B cell (primary cell): ENCODE results near the gene CCNA2. TPM values are rescaled to one million over a fixed set of nuclear protein-coding genes. Genes with fewer than 3 reads are reported as not detected.

Experiments
- ATAC-seq: fragments of 200-7000 bp; cut with Tn5 transposase; one replicate; pipeline ENCODE4 v1.10.0; 2021; ENCODE audit warnings: low read depth, mild to moderate bottlenecking, moderate number of reproducible peaks, moderate library complexity
- CTCF ChIA-PET: fragments of 350-600 bp; sonication (Branson Sonifier 250); formaldehyde crosslinking; loops from one replicate; lab custom pipeline; 2021; ENCODE audit warnings: antibody characterized with exemption, inconsistent platforms; lab: Charles Lee
- POLR2A ChIA-PET: fragments of 350-600 bp; sonication (Branson Sonifier 250); formaldehyde crosslinking; loops from one replicate; lab custom pipeline; 2021; ENCODE audit warnings: antibody characterized with exemption; lab: Charles Lee
- DNase-seq: peaks from one replicate; pipeline ENCODE4 v3.0.0; 2013
- H2AFZ ChIP-seq: 2 replicates; pipeline ENCODE4 v1.6.1; 2012; ENCODE audit warnings: mild to moderate bottlenecking, low read depth, low read length; ENCODE audit not compliant: insufficient read depth, poor library complexity, severe bottlenecking
- H3K27ac ChIP-seq, 2 donors: 1 replicate in 1 of 2; 2 replicates in 1 of 2; pipeline ENCODE4 v1.5.1; 2012 to 2013; ENCODE audit warnings: low read length in 2 of 2, mild to moderate bottlenecking in 2 of 2, moderate library complexity in 1 of 2
- H3K27me3 ChIP-seq, 4 experiments: fragments of 200-600 bp in 1 of 4; sonication (generic) in 1 of 4; replicated peaks in 1 of 4; 1 replicate in 2 of 4; 2 replicates in 2 of 4; pipeline versions ENCODE4 v1.6.1 to v1.7.0; 2013 to 2016; ENCODE audit warnings: low read length in 3 of 4, mild to moderate bottlenecking in 2 of 4, mixed read lengths in 1 of 4, moderate library complexity in 1 of 4; ENCODE audit not compliant: insufficient read depth in 4 of 4, control insufficient read depth in 3 of 4; ENCODE audit errors: control extremely low read depth in 1 of 4
- H3K36me3 ChIP-seq, 2 experiments: replicated peaks in 1 of 2; 1 replicate in 1 of 2; 2 replicates in 1 of 2; pipeline versions ENCODE4 v1.6.1 to v1.7.1; 2013; ENCODE audit warnings: low read length in 1 of 2; ENCODE audit not compliant: insufficient read depth in 2 of 2, control insufficient read depth in 1 of 2; ENCODE audit errors: control extremely low read depth in 1 of 2, extremely low read depth in 1 of 2
- H3K4me1 ChIP-seq, 2 donors: fragments of 200-600 bp in 1 of 2; sonication (generic) in 1 of 2; 1 replicate in 1 of 2; 2 replicates in 1 of 2; pipeline versions ENCODE4 v1.5.1 to v1.6.1; 2013 to 2017; ENCODE audit warnings: low read length in 2 of 2; ENCODE audit not compliant: control insufficient read depth in 2 of 2, insufficient read depth in 2 of 2
- H3K4me2 ChIP-seq: replicated peaks from 2 replicates; pipeline ENCODE3; 2012; ENCODE audit warnings: mild to moderate bottlenecking, low read depth, low read length; ENCODE audit not compliant: poor library complexity, severe bottlenecking
- H3K4me3 ChIP-seq, 5 experiments: fragments of 200-600 bp in 1 of 5; sonication (generic) in 1 of 5; 1 replicate in 3 of 5; 2 replicates in 2 of 5; pipeline versions ENCODE4 v1.5.1 to v1.7.0; 2011 to 2016; ENCODE audit warnings: low read length in 4 of 5, mild to moderate bottlenecking in 4 of 5, low read depth in 2 of 5, control low read depth in 1 of 5, moderate library complexity in 1 of 5; ENCODE audit not compliant: insufficient read depth in 1 of 5; ENCODE audit errors: control extremely low read depth in 1 of 5, extremely low read depth in 1 of 5
- H3K79me2 ChIP-seq: fragments of 200-600 bp; sonication (generic); one replicate; pipeline ENCODE4 v1.6.0; 2016; ENCODE audit warnings: low read length; ENCODE audit not compliant: control insufficient read depth, insufficient read depth
- H3K9ac ChIP-seq: fragments of 200-600 bp; sonication (generic); 2 replicates; pipeline ENCODE4 v1.6.1; 2017; ENCODE audit warnings: mild to moderate bottlenecking, low read length, moderate library complexity
- H3K9me3 ChIP-seq, 3 donors: one replicate each; pipeline versions ENCODE4 v1.6.1 to v1.7.1; 2013; ENCODE audit warnings: low read length in 2 of 3; ENCODE audit not compliant: control insufficient read depth in 2 of 3, insufficient read depth in 1 of 3; ENCODE audit errors: control extremely low read depth in 1 of 3
- H4K20me1 ChIP-seq: 2 replicates; pipeline ENCODE4 v1.6.0; 2012; ENCODE audit warnings: mild to moderate bottlenecking, low read length; ENCODE audit not compliant: insufficient read depth, control insufficient read depth, poor library complexity, severe bottlenecking
- H3K27ac Mint-ChIP-seq: one replicate; pipeline ENCODE4 v1.8.0; 2021; ENCODE audit warnings: mixed read lengths
- H3K27me3 Mint-ChIP-seq: one replicate; pipeline ENCODE4 v1.8.0; 2021; ENCODE audit warnings: mixed read lengths
- H3K4me1 Mint-ChIP-seq: one replicate; pipeline ENCODE4 v1.8.0; 2021; ENCODE audit warnings: mixed read lengths
- H3K4me3 Mint-ChIP-seq: one replicate; pipeline ENCODE4 v1.8.0; 2021; ENCODE audit warnings: mixed read lengths
- H3K9me3 Mint-ChIP-seq: one replicate; pipeline ENCODE4 v1.8.0; 2022; ENCODE audit warnings: mixed read lengths; ENCODE audit not compliant: insufficient read depth
- CTCF ChIP-seq: fragments of 200-600 bp; IDR thresholded peaks from one replicate; pipeline ENCODE4 v1.8.0; 2022; ENCODE audit warnings: antibody characterized with exemption, mild to moderate bottlenecking
- EZH2 ChIP-seq: IDR thresholded peaks from 2 replicates; pipeline ENCODE4 v1.6.1; 2012; ENCODE audit warnings: borderline replicate concordance, low read depth, mild to moderate bottlenecking, moderate library complexity, low read length; ENCODE audit not compliant: insufficient read depth, poor library complexity, severe bottlenecking
- WGBS: methylation state at CpG from one replicate; pipeline ENCODE4 v1.1.5; 2013; ENCODE audit warnings: missing lambda C conversion rate; ENCODE audit not compliant: insufficient coverage; 5-methylcytosine and 5-hydroxymethylcytosine counted together
- intact Hi-C: fragments of 100-400 bp; cut with micrococcal nuclease; formaldehyde crosslinking; loops from one replicate; pipeline ENCODE4 v1.10.0; 2022
- polyA plus RNA-seq: library from polyadenylated mRNA; depleted of rRNA; stranded (reverse); fragments of >200 nt; gene quantifications from 2 replicates; pipeline ENCODE4 v1.2.3, GENCODE V29; 2012
- total RNA-seq, 2 donors: library from RNA; stranded (reverse); fragments of 120-200 nt in 1 of 2; gene quantifications; 1 replicate in 1 of 2; 2 replicates in 1 of 2; pipeline versions ENCODE4 v1.2.3 to v1.2.4, GENCODE V29; 2013 to 2022

Gene CCNA2
- total and polyA plus RNA-seq, 2 donors (not counting 1 experiment from before 2014, with no cell fraction given), result 0.84 to 0.94 TPM

- intact Hi-C loops, result loop anchor here (1.0 to 5.0 kb wide), 4 partner anchors 22 to 931 kb away; partner anchors contain the start of genes BBS12, BBS7, BLTP1 and CCNA2
- Mint-ChIP-seq H3K4me3 (peak overlapping the region; percentile 96), H3K4me1 (peaks cover 39% of the 10 kb centered on the region), H3K27ac (peak overlapping the region; percentile 98), H3K27me3 (no peaks in the 10 kb centered on the region), H3K9me3 (no peaks in the 10 kb centered on the region)
- ATAC-seq (no peak), DNase-seq (no peak)
- TF ChIP-seq EZH2, result no peak
- TF ChIP-seq CTCF, result no peak
- Histone ChIP-seq H3K4me1 (peaks cover 8 to 15% of the 10 kb centered on the region in 2 donors), H3K9me3 (no peaks in the 10 kb centered on the region), H3K27me3 (no peaks in the 10 kb centered on the region), H4K20me1 (no peaks in the 10 kb centered on the region), H3K4me2 (peak overlapping the region; percentile 81), H3K27ac (peak overlapping the region; percentile 88 to 97), H3K4me3 (peak overlapping the region; percentile 64 to 99 (median 93)), H3K9ac (peak overlapping the region; percentile 97), H3K36me3 (peaks cover 5 to 34% of the 10 kb centered on the region in 2 experiments), H3K79me2 (peaks cover 14% of the 10 kb centered on the region), H2AFZ (peak overlapping the region; percentile 96)
- 13% methylated on average over 3 of the region's 4 CpGs for WGBS
- ChIA-PET CTCF (no interaction called here), POLR2A (interaction anchor here (0.6 to 1.3 kb wide), 2 partner anchors 23 to 1646 kb away, joined by 4 to 7 read pairs; partner anchors contain the start of gene CCNA2)
Observed at GRCh38 chr4:121801715-121802075, 22.0 kb downstream of the CCNA2 start.

- Mint-ChIP-seq H3K9me3 (no peaks in the 10 kb centered on the region), H3K4me3 (peak within 1 kb of the TSS; percentile 96), H3K27me3 (no peaks in the 10 kb centered on the region), H3K4me1 (peaks cover 39% of the 10 kb centered on the region), H3K27ac (peak within 1 kb of the TSS; percentile 98)
- DNase-seq (peak; percentile 97), ATAC-seq (peak; percentile 76)
- intact Hi-C loops, result loop anchor here (1.0 to 5.0 kb wide), 5 partner anchors 22 to 931 kb away; partner anchors contain the start of genes BBS12, BBS7, BLTP1 and CCNA2
- peak within 1 kb of the TSS; percentile 88 to 97 for H3K27ac ChIP-seq
- no peaks in the 10 kb centered on the region for H3K9me3 ChIP-seq
- H3K79me2 ChIP-seq, result peaks cover 14% of the 10 kb centered on the region
- 0% methylated on average over 39 of the region's 48 CpGs for WGBS
- H4K20me1 ChIP-seq, result no peaks in the 10 kb centered on the region
- TF ChIP-seq EZH2 (no peak), CTCF (no peak)
- peak within 1 kb of the TSS; percentile 97 for H3K9ac ChIP-seq
- ChIA-PET CTCF (no interaction called here), POLR2A (interaction anchor here (0.6 to 1.3 kb wide), 2 partner anchors 23 to 1646 kb away, joined by 4 to 7 read pairs; partner anchors contain the start of gene CCNA2)
- peaks cover 8 to 15% of the 10 kb centered on the region in 2 donors for H3K4me1 ChIP-seq
- H2AFZ ChIP-seq, result peak within 1 kb of the TSS; percentile 96
- H3K4me3 ChIP-seq, result peak within 1 kb of the TSS; percentile 64 to 99 (median 93)
- peaks cover 1 to 29% of the 10 kb centered on the region in 2 experiments for H3K36me3 ChIP-seq
- peak within 1 kb of the TSS; percentile 81 for H3K4me2 ChIP-seq
- H3K27me3 ChIP-seq, result no peaks in the 10 kb centered on the region
Observed at GRCh38 chr4:121800961-121801714, 22.5 kb downstream of the CCNA2 start, which contains the start of gene EXOSC9. Gene EXOSC9, plus strand, starts transcription at chr4:121801323. Its CDS starts 102 bp downstream, at chr4:121801425.
